Thoracic aorta (tissue), 2 donors: ENCODE data around the gene RPH3AL. TPM values are rescaled to one million over a fixed set of nuclear protein-coding genes. Genes with fewer than 3 reads are reported as not detected.

Source experiments
- ATAC-seq: fragments of 150-250 bp; one replicate; pipeline ENCODE4 v1.8.0; 2017; ENCODE audit warnings: low read depth; ENCODE audit not compliant: insufficient number of reproducible peaks, low FRiP score
- DNase-seq: peaks from one replicate; pipeline ENCODE4 v3.0.0-alpha.2; 2020; ENCODE audit warnings: low spot score
- H3K27ac ChIP-seq, 2 donors: fragments of 200-600 bp; sonication (generic); 1 replicate in 1 of 2; 2 replicates in 1 of 2; pipeline ENCODE4 v1.5.1; 2016; ENCODE audit warnings: mild to moderate bottlenecking in 2 of 2, moderate library complexity in 2 of 2
- H3K27me3 ChIP-seq: fragments of 200-600 bp; sonication (generic); replicated peaks from 2 replicates; pipeline ENCODE4 v1.6.0; 2016; ENCODE audit warnings: mild to moderate bottlenecking; ENCODE audit not compliant: insufficient read depth
- H3K36me3 ChIP-seq: fragments of 200-600 bp; sonication (generic); one replicate; pipeline ENCODE4 v1.5.1; 2016
- H3K4me1 ChIP-seq, 2 donors: fragments of 200-600 bp; sonication (generic); 1 replicate in 1 of 2; 2 replicates in 1 of 2; pipeline versions ENCODE4 v1.5.1 to v1.6.0; 2016; ENCODE audit warnings: low read depth in 2 of 2, mild to moderate bottlenecking in 1 of 2; ENCODE audit not compliant: control insufficient read depth in 1 of 2
- H3K4me3 ChIP-seq: fragments of 200-600 bp; sonication (generic); 2 replicates; pipeline ENCODE4 v1.5.1; 2016; ENCODE audit warnings: mild to moderate bottlenecking
- H3K9me3 ChIP-seq: fragments of 200-600 bp; sonication (generic); 2 replicates; pipeline ENCODE4 v1.5.1; 2016
- total RNA-seq, 2 donors: library from RNA; depleted of rRNA; stranded (reverse); fragments of >200 nt; gene quantifications; one replicate each; pipeline versions ENCODE4 v1.1.0 to v1.2.3, GENCODE V29; 2016
- TF ChIP-seq, protein P1 (sequence below): fragments of 200-600 bp; sonication (generic); IDR thresholded peaks from one replicate; pipeline ENCODE4 v1.5.1; 2019; ENCODE audit warnings: antibody characterized with exemption

RPH3AL gene
- total RNA-seq, 2 donors from 2014 or later: 6.5 to 33.1 TPM

DNA sequence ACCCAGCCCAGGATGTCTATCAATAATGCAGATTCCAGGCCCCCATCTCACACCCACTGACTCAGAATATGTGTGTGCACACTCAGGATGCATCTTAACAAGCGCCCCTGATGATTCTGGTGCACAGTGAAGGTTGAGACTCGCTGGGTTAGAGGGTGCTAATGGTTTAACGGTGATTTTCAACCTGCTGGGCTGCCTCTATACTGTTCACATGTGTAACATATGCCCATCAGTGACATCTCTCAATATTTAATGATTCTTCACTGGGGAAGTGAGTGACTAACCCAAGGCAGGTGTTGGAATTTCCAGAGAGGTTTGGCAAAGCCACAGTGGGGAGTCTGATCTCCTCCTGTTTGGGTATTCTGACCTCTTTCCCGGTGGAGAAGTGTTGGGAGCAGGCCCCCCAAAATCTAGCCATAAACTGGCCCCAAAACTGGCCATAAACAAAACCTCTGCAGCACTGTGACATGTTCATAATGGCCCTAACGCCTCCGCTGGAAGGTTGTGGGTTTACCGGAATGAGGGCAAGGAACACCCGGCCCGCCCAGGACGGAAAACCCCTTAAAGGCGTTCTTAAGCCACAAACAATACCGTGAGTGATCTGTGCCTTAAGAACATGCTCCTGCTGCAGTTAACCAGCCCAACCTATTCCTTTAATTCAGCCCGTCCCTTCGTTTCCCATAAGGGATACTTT is 167.0 kb downstream of the RPH3AL start:
- Histone ChIP-seq H3K9me3 (no peaks in the 10 kb centered on the region), H3K27me3 (no peaks in the 10 kb centered on the region), H3K4me3 (no peak overlapping the region), H3K27ac (no peak overlapping the region), H3K36me3 (no peaks in the 10 kb centered on the region), H3K4me1 (peaks cover 0 to 8% of the 10 kb centered on the region in 2 donors)
- no peak for DNase-seq
- ATAC-seq: no peak
- TF ChIP-seq, protein P1, sequence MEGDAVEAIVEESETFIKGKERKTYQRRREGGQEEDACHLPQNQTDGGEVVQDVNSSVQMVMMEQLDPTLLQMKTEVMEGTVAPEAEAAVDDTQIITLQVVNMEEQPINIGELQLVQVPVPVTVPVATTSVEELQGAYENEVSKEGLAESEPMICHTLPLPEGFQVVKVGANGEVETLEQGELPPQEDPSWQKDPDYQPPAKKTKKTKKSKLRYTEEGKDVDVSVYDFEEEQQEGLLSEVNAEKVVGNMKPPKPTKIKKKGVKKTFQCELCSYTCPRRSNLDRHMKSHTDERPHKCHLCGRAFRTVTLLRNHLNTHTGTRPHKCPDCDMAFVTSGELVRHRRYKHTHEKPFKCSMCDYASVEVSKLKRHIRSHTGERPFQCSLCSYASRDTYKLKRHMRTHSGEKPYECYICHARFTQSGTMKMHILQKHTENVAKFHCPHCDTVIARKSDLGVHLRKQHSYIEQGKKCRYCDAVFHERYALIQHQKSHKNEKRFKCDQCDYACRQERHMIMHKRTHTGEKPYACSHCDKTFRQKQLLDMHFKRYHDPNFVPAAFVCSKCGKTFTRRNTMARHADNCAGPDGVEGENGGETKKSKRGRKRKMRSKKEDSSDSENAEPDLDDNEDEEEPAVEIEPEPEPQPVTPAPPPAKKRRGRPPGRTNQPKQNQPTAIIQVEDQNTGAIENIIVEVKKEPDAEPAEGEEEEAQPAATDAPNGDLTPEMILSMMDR: no peak

DNA sequence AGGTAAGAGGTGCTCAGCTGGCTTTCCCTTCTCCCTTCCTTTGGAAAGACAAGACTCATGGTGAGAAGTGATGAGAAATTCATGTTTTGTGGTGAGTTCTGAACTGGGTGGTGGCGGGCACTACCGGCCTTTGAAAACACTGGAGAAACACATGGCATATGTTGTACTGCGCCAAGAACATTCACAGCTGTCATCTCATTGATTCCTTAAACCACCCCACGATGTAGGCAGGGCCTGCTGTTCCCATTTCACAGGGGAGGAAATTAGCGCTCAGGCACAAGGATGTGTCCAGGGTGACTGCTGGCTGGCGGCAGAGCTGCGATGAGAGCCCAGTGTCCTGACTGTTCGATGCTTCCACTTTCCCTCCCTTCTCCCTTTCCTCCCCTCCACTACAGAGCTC is 169.6 kb downstream of the RPH3AL start:
- ATAC-seq (no peak), DNase-seq (no peak)
- Histone ChIP-seq H3K4me1 (peaks cover 0 to 14% of the 10 kb centered on the region in 2 donors), H3K9me3 (no peaks in the 10 kb centered on the region), H3K36me3 (no peaks in the 10 kb centered on the region), H3K27ac (no peak overlapping the region), H3K4me3 (no peak overlapping the region), H3K27me3 (no peaks in the 10 kb centered on the region)
- TF ChIP-seq, protein P1: no peak

DNA sequence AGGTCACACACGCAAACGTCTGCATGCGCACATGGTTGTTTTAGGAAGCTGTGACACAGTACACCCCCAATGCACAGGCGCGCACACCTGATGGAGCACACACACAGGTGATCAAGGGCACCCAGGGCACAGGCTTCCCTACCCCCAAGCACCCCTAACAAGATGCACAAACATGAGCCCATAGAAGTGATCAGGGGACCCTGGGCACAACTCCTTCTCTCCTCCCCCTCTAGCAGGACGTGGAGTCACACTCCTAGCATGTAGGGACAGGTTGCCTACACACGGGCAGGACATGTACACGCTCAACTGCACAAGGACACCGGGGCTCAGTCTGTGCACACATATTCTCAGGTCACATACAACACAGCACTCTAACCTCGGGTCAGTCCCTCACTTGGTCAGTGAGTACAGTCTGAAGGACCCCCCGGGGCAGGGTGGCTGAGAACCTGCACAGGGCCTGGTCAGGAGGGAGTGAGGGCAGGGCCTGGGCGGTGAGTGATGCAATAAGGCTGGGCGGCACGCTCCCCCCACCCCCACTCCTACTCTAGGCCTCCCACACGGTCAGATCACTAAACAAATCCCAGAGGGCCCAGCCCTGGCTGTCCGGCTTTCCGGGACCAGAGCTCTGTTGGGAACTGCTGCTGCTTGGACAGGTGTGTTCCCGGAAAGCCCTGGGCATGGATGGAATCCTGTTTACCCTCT is 170.4 kb downstream of the RPH3AL start:
- DNase-seq (no peak), ATAC-seq (no peak)
- Histone ChIP-seq H3K9me3 (no peaks in the 10 kb centered on the region), H3K27ac (no peak overlapping the region), H3K4me3 (peak overlapping the region; percentile 49), H3K4me1 (peaks cover 0 to 14% of the 10 kb centered on the region in 2 donors), H3K36me3 (no peaks in the 10 kb centered on the region), H3K27me3 (no peaks in the 10 kb centered on the region)
- TF ChIP-seq, protein P1: no peak

DNA sequence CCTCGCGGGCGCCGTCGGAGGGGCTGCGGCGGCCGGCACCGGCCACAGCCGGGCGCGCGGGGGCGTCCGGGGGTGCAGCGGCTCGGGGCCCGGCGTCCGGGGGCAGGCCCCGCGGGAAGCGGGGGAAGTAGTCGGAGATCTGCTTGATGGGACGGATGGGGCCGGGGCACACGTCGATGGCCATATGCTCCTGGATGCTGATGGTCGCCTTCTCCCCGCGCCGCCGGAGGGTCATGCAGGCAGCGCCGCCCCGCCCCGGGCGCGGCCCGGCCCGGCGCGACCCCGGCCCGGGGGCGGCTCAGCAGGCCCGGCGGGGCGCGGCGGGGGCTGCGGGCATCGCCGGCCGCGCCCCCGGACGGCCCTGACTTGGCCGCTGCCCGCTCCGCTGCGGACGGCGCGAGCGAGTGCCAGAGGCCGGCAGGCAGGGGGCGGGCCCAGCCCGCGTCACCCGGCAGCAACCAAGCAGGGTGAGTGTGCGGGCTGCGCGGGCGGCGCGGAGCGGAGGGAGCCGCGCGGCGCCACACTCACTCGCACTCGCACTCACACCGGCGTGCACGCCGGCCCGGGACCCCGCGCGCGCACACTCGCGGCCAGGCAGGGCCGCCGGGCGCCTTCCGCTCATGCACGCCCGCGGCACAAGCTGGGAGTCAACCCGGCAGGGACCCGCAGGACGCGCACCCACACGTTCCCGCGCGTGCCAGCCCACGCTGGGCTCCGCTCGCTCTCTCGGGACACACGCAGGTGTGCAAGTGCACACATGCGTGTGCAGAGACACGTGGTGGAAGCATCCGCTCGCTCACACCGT is 171.2 kb downstream of the RPH3AL start, which contains the start of gene DOC2B:
Gene DOC2B (minus strand): TSS at position 406 of the 805 bp plus-strand sequence. CDS start 171 bp downstream, at position 235.
- TF ChIP-seq, protein P1: no peak
- no peak for ATAC-seq
- H3K27me3 ChIP-seq: no peaks in the 10 kb centered on the region
- H3K36me3 ChIP-seq: no peaks in the 10 kb centered on the region
- H3K4me3 ChIP-seq: peak within 1 kb of the TSS; percentile 53
- H3K27ac ChIP-seq: no peak within 1 kb of the TSS
- peaks cover 0 to 14% of the 10 kb centered on the region in 2 donors for H3K4me1 ChIP-seq
- DNase-seq: no peak
- no peaks in the 10 kb centered on the region for H3K9me3 ChIP-seq
